ES-I3 (cell line): ENCODE results near the gene PLEKHA4.
"Not testable (repeated sequence)": the region's sequence is repeated elsewhere in the genome, so short reads cannot be mapped to it uniquely, and the experiment has no call there.

Source experiments
- H3K36me3 ChIP-seq: 2 replicates; pipeline ENCODE4 v1.6.1; 2013; ENCODE audit warnings: mild to moderate bottlenecking, low read length, control low read depth, moderate library complexity; ENCODE audit not compliant: insufficient read depth
- H3K4me1 ChIP-seq: 2 replicates; pipeline ENCODE4 v1.6.1; 2013; ENCODE audit warnings: mild to moderate bottlenecking, control low read depth, low read length; ENCODE audit not compliant: insufficient read depth
- H3K9ac ChIP-seq: 2 replicates; pipeline ENCODE4 v1.6.1; 2013; ENCODE audit warnings: low read depth, mild to moderate bottlenecking, low read length, moderate library complexity
- H3K9me3 ChIP-seq: 2 replicates; pipeline ENCODE4 v1.6.1; 2013; ENCODE audit warnings: mild to moderate bottlenecking, low read length, moderate library complexity; ENCODE audit not compliant: control insufficient read depth, insufficient read depth

PLEKHA4 gene

GRCh38 chr19:48877855-48878195 is 9.4 kb upstream of the PLEKHA4 start:
- Histone ChIP-seq H3K9me3 (no peaks in the 10 kb centered on the region), H3K9ac (no peak overlapping the region), H3K4me1 (peaks cover 6% of the 10 kb centered on the region; the same call in 1 of the 2 replicates), H3K36me3 (peaks cover 18% of the 10 kb centered on the region)

- H3K4me1 ChIP-seq, H3K9me3 ChIP-seq, H3K9ac ChIP-seq: not testable (repeated sequence)
- peaks cover 18% of the 10 kb centered on the region for H3K36me3 ChIP-seq
These were observed 7.9 kb upstream of the PLEKHA4 start for GRCh38 chr19:48876043-48876981.

GRCh38 chr19:48874303-48875135 is 6.1 kb upstream of the PLEKHA4 start:
- Histone ChIP-seq H3K4me1 (no peaks in the 10 kb centered on the region; the same call in 1 of the 2 replicates), H3K9ac (peak overlapping the region; percentile 18; the same call in 1 of the 2 replicates), H3K36me3 (peaks cover 18% of the 10 kb centered on the region), H3K9me3 (no peaks in the 10 kb centered on the region)

- H3K36me3 ChIP-seq, result peaks cover 18% of the 10 kb centered on the region
- H3K9ac ChIP-seq, result peak overlapping the region; percentile 93
- H3K4me1 ChIP-seq, result peaks cover 2% of the 10 kb centered on the region; the same call in 1 of the 2 replicates
These were observed 5.3 kb upstream of the PLEKHA4 start for GRCh38 chr19:48873476-48874302.

GRCh38 chr19:48872884-48873475 is 4.6 kb upstream of the PLEKHA4 start:
- Histone ChIP-seq H3K9me3 (no peaks in the 10 kb centered on the region), H3K36me3 (peaks cover 18% of the 10 kb centered on the region), H3K9ac (peak overlapping the region; percentile 93), H3K4me1 (peaks cover 4% of the 10 kb centered on the region; the same call in 1 of the 2 replicates)

More at GRCh38 chr19:48873476-48874302, 5.3 kb upstream of the PLEKHA4 start:
- H3K9me3 ChIP-seq, result no peaks in the 10 kb centered on the region

GRCh38 chr19:48872182-48872883 is 3.9 kb upstream of the PLEKHA4 start, which contains the start of gene PPP1R15A:
TSS of gene PPP1R15A (plus strand) at chr19:48872421. CDS start at chr19:48873234, 813 bp downstream.
- H3K9me3 ChIP-seq, result no peaks in the 10 kb centered on the region
- H3K36me3 ChIP-seq, result peaks cover 18% of the 10 kb centered on the region
- H3K9ac ChIP-seq, result peak within 1 kb of the TSS; percentile 93
- peaks cover 4% of the 10 kb centered on the region; the same call in 1 of the 2 replicates for H3K4me1 ChIP-seq

GRCh38 chr19:48871471-48872181 is 3.2 kb upstream of the PLEKHA4 start:
- not testable (repeated sequence) for H3K9me3 ChIP-seq, H3K9ac ChIP-seq, H3K4me1 ChIP-seq
- H3K36me3 ChIP-seq, result peaks cover 18% of the 10 kb centered on the region

- peaks cover 12% of the 10 kb centered on the region for H3K36me3 ChIP-seq
- peaks cover 4% of the 10 kb centered on the region; the same call in 1 of the 2 replicates for H3K4me1 ChIP-seq
- H3K9me3 ChIP-seq, result no peaks in the 10 kb centered on the region
- no peak overlapping the region for H3K9ac ChIP-seq
These were observed 1.6 kb upstream of the PLEKHA4 start for GRCh38 chr19:48870048-48870447.

GRCh38 chr19:48867746-48868113 is 687 bp downstream of the PLEKHA4 start:
- peak overlapping the region; percentile 36; the same call in 1 of the 2 replicates for H3K9ac ChIP-seq
- peaks cover 4% of the 10 kb centered on the region; the same call in 1 of the 2 replicates for H3K4me1 ChIP-seq
- H3K9me3 ChIP-seq, result no peaks in the 10 kb centered on the region
- H3K36me3 ChIP-seq, result no peaks in the 10 kb centered on the region

GRCh38 chr19:48867123-48867745 is 1.2 kb downstream of the PLEKHA4 start:
- Histone ChIP-seq H3K4me1 (peaks cover 4% of the 10 kb centered on the region; the same call in 1 of the 2 replicates), H3K9ac (peak overlapping the region; percentile 36; the same call in 1 of the 2 replicates), H3K36me3 (no peaks in the 10 kb centered on the region), H3K9me3 (no peaks in the 10 kb centered on the region)

- H3K9ac ChIP-seq, result no peak overlapping the region
- H3K36me3 ChIP-seq, result no peaks in the 10 kb centered on the region
- H3K4me1 ChIP-seq, result peaks cover 4% of the 10 kb centered on the region; the same call in 1 of the 2 replicates
- no peaks in the 10 kb centered on the region for H3K9me3 ChIP-seq
These were observed 1.7 kb downstream of the PLEKHA4 start for GRCh38 chr19:48866692-48867091.

GRCh38 chr19:48862827-48863226 is 5.6 kb downstream of the PLEKHA4 start:
- no peaks in the 10 kb centered on the region for H3K9me3 ChIP-seq
- H3K36me3 ChIP-seq, result no peaks in the 10 kb centered on the region
- peaks cover 4% of the 10 kb centered on the region; the same call in 1 of the 2 replicates for H3K4me1 ChIP-seq
- H3K9ac ChIP-seq, result no peak overlapping the region
